ENCODE results near the gene CKAP2L. TPM values are rescaled to one million over a fixed set of nuclear protein-coding genes. Genes with fewer than 3 reads are reported as not detected.

Gene CKAP2L
- total and polyA plus RNA-seq, 2 experiments from 2014 or later, result 16.2 to 30.2 TPM

GRCh38 chr2:112777036-112777435 lies 12.6 kb upstream of the CKAP2L start:
- Histone ChIP-seq H3K4me2 (no peak overlapping the region), H3K79me2 (replicated peaks; ENCODE audit: insufficient read depth) (no peaks in the 10 kb centered on the region), H4K20me1 (replicated peaks; ENCODE audit: insufficient read depth) (no peaks in the 10 kb centered on the region), H3K36me3 (ENCODE audit: insufficient read depth) (no peaks in the 10 kb centered on the region), H3K27me3 (ENCODE audit: insufficient read depth) (no peaks in the 10 kb centered on the region), H3F3A (replicated peaks; ENCODE audit: low read depth) (no peaks in the 10 kb centered on the region), H3K27ac (ENCODE audit: low read depth) (no peak overlapping the region), H2AFZ (no peak overlapping the region), H3K4me3 (no peak overlapping the region), H3K9me2 (ENCODE audit: insufficient read depth) (0 out of 2 replicates have a peak, but pooled peaks cover 3% of the 10 kb centered on the region), H3K4me1 (ENCODE audit: insufficient read depth) (no peaks in the 10 kb centered on the region)
- TF ChIP-seq JUNB (IDR thresholded peaks at IDR 0.05; ENCODE audit: unreplicated experiment) (no peak), NANOG (IDR thresholded peaks at IDR 0.05; ENCODE audit: borderline replicate concordance) (no peak), ZNF331 (CRISPR knock-in tag; IDR thresholded peaks at IDR 0.05; ENCODE audit: low read depth) (no peak), EZH2 (IDR thresholded peaks at IDR 0.05; ENCODE audit: low read depth, unreplicated experiment) (no peak), REST (IDR thresholded peaks at IDR 0.05; ENCODE audit: unreplicated experiment) (no peak), EZH2phosphoT487 (IDR thresholded peaks at IDR 0.05; ENCODE audit: unreplicated experiment) (no peak)
- no peaks in the 10 kb centered on the region for H3K36me3 Mint-ChIP-seq (ENCODE audit: low read depth)
- ATAC-seq, result no peak
- H3K27ac Mint-ChIP-seq, result no peak overlapping the region
- H3K4me3 Mint-ChIP-seq, result no peak overlapping the region
- no peaks in the 10 kb centered on the region for H3K9me3 Mint-ChIP-seq
- DNase-seq (ENCODE audit: low spot score), result no peak
- H3K27me3 Mint-ChIP-seq (ENCODE audit: insufficient read depth, low read depth, poor library complexity), result peaks cover 6% of the 10 kb centered on the region
- H3K4me1 Mint-ChIP-seq, result peaks cover 3% of the 10 kb centered on the region; the same call in 2 of the 3 replicates

GRCh38 chr2:112776113-112776512 lies 11.7 kb upstream of the CKAP2L start:
- no peak overlapping the region for H2AFZ ChIP-seq
- no peaks in the 10 kb centered on the region for H3K4me1 ChIP-seq (ENCODE audit: insufficient read depth)
- H3K4me2 ChIP-seq, result no peak overlapping the region
- Mint-ChIP-seq H3K27me3 (ENCODE audit: insufficient read depth, low read depth, poor library complexity) (no peaks in the 10 kb centered on the region), H3K9me3 (no peaks in the 10 kb centered on the region), H3K27ac (no peak overlapping the region), H3K4me3 (no peak overlapping the region), H3K4me1 (peaks cover 3% of the 10 kb centered on the region; the same call in 2 of the 3 replicates), H3K36me3 (ENCODE audit: low read depth) (no peaks in the 10 kb centered on the region)
- no peak overlapping the region for H3K4me3 ChIP-seq
- no peaks in the 10 kb centered on the region for H3K9me2 ChIP-seq (ENCODE audit: insufficient read depth)
- H4K20me1 ChIP-seq (replicated peaks; ENCODE audit: insufficient read depth), result no peaks in the 10 kb centered on the region
- H3K27ac ChIP-seq (ENCODE audit: low read depth), result no peak overlapping the region
- ATAC-seq (no peak), DNase-seq (ENCODE audit: low spot score) (no peak)
- no peaks in the 10 kb centered on the region for H3K36me3 ChIP-seq (ENCODE audit: insufficient read depth)
- no peaks in the 10 kb centered on the region for H3K27me3 ChIP-seq (ENCODE audit: insufficient read depth)
- H3K79me2 ChIP-seq (replicated peaks; ENCODE audit: insufficient read depth), result no peaks in the 10 kb centered on the region
- H3F3A ChIP-seq (replicated peaks; ENCODE audit: low read depth), result no peaks in the 10 kb centered on the region
- TF ChIP-seq EZH2phosphoT487 (IDR thresholded peaks at IDR 0.05; ENCODE audit: unreplicated experiment) (no peak), CTCF (conservative IDR thresholded peaks at IDR 0.05; ENCODE audit: low read depth in 2 of 2) (no peak), ZNF331 (CRISPR knock-in tag; IDR thresholded peaks at IDR 0.05; ENCODE audit: low read depth) (no peak), ZNF462 (CRISPR knock-in tag; IDR thresholded peaks at IDR 0.05) (no peak), JUNB (IDR thresholded peaks at IDR 0.05; ENCODE audit: unreplicated experiment) (no peak)

All from GM23338 (cell line).